Activated T-cell treated with anti-CD3 and anti-CD28 coated beads for 48 hours (primary cell): ENCODE data around the gene PCIF1.
A peak's percentile ranks its signal among the peaks of the same experiment; 100 is the strongest.

Experiments
- DNase-seq: peaks from one replicate; pipeline ENCODE4 v3.0.0-alpha.2; 2020; ENCODE audit warnings: low read depth

The PCIF1 gene

DNA sequence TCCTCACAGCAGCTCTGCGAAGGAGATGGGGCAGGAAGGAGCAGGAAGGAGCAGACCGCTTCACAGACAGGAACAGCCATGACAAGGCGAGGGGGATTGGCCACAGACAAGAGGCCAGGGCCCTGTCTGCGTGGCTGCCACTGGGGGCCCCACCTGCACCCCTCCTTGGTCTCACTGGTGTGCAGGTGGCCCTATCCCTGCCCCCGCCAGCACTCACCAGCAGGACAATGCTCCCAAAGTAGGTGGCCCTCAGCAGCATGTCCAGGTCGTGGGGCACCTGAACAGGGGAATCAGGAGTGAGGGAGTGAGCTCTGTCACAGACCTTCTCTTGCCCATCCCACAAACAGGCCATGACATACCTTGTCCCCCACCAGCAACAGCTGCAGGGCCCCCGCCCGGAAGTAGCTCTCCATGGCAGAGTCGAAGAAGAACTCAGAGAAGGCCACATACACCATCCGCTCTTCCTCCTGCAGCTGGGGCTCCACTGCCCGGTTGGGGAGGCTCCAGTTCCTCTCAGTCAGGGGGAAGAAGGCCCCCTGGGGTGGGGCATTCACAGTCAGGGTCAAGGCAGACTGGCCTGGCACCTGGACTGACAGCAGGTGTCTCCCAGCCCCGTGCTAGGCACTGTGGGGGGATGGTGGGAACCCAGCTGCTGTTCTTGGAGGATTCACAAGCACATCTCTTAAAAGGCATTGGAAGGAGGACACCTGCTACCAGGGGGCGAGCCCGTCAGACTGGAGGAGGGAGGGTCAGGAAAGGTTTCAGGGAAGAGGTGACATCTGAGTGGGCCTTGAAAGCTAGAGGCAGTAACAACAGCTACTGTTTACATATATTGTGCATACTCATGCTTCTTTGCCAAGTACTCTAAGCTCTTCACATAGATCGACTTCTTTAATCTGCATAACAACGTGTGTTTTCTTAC lies 29.6 kb upstream of the PCIF1 start:
- DNase-seq, result no peak

DNA sequence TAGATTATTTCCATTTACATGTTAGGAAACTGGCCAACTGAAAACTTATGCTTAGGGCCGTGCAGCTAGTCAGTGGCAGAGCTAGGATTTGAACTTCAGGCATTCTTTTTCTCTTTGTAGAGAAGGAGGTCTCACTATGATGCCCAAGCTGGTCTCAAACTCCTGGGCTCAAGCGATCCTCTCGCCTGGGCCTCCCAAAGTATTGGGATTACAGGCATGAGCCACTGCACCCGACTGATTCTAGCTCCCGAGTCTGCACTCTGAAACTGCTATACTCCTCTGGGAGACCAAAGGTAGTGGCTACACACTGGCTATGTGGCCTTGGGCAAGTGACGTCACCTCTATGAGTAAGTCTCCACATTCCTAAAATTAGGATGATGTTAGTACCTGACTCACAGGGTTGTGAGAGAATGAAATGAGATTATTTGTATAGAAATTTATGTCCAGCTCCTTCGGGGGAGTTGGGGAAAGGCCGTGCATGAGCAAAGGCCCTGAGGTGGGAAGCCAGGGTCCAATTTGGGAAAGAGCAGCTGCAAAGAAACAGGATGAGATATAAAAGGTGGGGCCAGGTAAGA lies 28.9 kb upstream of the PCIF1 start:
- no peak for DNase-seq

DNA sequence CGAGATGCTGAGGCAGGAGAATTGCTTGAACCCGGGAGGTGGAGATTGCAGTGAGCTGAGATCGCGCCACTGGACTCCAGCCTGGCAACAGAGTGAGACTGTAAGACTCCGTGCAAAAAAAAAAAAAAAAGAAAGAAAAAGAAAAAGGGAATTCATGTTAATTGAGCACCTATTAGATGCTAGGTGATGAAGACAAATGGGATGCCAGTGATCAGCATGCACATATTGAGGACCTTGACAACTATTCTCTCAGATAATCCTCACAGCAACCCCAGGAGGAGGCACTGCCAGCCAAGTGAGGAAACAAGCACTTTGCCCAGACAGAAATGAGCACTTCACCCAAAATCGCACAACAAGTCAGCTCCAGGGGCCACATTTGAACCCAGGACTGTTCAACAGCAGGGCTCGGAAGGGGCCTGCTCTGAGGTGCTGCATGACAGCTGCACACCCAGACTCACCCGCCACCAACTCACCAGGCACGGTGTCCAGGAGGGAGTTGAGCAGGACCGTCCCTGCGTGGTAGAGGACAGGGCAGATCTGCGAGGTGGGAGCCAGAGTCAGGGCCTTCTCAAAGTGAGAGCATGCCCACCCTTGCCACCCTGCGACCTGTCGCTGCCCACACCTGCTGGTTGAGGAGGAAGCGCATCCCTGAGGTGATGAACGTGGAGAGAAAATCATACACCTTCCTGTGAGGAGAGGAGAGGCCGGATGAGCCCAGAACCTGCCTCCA lies 27.1 kb upstream of the PCIF1 start:
- DNase-seq, result no peak

DNA sequence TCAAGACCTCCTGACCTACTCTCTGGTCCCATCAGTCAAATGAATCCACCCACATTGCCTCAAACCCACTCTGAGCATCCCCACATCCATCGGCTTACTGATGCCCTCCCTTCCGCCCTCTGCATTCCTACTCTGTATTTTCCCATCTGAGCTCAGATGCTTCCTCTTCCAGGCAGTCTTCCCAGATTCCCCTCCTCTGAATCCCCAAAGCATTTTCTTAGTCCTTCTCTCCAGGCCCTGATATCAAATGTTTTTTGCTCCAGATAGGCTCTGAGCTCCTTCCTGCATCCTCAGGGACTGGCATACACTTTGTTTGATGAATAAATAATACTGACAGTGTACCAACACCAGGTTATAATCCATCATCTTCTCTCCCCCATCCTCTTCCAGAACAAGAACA lies 26.4 kb upstream of the PCIF1 start:
- no peak for DNase-seq

DNA sequence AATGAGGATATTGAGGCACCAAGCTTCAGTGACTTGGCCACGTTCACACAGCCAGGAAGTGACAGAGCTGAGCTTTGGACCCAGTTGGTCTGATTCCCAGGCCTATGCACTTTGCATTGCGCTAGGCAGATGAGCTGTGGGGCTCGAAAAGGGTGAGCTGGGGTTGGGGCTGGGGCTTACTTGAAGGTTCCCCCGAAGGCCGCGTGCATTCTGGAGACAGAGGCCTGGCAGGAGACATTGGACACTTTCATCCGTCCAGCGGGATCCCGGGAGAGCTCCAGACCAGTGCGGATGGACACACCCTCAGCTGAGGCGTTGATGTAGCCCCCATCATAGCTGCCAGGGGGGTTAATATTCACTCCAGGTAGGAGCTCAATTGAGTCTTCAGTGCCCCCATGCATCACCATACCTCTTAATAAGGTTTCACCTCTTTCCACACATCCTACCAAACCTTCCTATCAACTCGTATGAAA lies 25.1 kb upstream of the PCIF1 start:
- no peak for DNase-seq

DNA sequence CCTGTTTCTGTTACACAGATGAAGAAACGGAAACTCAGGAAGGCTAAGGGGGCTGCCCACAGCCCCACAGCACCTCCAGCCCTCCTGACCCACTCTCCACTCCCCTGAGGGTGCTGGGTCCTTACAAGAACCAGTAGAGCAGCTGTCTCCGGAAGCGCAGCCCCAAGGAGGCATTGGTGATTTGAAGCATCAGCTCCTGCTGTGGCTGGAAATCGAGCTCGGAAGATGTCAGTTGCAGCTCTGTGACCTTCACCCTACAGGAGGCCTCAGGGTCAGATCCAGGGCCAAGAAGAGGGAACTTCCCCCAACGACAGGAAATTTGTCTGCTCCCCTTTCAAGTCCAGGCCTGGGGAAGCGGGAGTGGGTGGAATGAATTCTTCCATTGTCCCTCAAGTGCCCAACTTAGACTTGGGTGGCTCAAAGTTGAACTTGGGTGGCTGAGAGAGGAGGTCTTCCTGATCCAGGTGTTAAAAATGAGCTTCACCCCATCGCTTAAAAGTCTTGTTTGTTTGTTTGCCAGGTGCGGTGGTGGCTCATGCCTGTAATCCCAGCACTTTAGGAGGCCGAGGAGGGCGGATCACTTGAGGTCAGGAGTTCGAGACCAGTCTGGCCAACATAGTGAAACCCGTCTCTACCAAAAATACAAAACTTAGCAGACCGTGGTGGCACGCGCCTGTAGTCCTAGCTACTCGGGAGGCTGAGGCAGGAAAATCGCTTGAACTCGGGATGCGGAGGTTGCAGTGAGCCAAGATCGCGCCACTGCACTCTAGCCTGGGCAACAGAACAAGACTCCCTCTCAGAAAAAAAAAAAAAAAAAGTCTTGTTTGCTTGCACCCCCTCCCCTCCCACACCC lies 24.4 kb upstream of the PCIF1 start:
- no peak for DNase-seq

DNA sequence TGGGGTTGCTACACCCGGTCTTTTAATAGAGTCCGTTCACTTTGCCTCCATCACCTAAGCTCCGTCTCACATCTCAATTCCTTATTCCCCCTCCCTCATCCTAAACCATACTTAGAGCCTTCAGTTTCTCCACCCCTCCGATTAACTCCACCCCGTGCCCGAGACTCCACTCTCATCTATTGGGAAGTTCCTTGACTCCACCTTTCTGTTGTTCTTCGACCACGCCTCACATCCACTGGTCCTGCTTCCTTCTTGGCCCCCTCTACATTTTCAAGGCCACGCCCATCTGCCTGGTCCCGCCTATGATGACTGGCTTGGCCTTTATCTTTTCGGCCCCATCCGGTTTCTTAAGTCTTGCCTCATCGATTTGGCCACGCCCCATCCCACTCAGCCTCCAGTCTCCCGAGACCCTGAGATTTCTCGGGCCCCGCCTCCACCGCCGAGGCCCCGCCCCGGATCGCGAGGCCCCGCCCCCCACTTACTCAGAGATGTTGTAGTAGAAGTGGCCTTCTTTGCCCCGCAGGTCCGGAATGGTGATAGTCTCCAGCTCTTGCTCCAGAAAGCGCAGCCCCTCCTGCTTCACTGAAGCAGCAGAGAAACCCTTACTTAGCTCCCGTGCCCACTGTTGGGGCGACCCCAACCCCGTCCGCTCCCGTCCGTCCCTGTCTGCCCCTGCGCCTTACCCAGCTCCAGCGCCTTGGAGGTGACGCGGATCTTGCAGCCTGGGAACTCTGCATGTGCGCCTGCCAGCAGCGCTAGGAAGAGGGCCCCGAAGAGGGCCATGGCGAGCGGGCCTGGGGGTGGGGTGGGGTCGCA lies 23.6 kb upstream of the PCIF1 start:
- DNase-seq, result peak; percentile 98

DNA sequence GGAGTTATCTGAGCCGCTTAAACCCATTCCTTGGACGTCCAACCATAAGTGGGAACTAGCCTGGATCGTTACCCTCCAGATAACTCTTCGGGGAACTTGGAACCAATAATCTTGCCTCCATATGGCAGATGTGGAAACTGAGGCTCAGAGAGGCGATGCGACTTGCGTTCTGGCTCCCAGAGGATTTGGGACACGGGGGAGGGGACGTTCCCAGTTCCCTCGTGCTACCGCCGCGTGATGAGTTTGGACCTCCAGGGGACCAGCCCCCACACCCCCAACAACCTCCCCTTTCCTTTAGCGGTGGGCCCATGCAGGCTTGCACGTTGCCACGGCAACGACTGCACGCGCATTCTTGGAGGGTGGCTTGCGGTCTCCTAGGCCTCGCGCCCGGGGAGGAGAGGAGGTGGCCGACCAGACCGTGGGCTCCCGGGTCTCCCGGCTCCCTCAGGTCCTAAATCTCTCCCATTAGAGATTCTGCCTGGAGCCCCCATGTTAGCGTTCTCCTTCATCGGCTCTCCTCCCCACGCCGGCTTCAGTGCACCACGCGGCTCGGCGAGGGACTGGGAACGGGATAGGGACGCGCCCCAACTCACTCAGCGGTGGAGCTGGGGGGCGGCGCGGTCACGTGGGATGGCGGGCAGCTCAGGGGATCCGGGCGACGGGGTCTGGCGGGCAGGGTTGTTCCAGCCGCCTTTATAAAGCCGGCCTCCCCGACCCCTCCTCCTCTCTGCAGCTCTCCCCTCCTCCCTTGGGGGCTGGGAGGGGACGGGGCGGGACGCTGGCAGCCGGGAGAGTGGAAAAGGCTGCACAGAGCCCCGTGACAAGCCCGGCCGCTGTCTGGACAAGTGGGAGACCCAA lies 22.8 kb upstream of the PCIF1 start, which contains the start of gene PLTP:
TSS of gene PLTP (minus strand) at position 670 of the 858 bp plus-strand sequence. CDS start 703 bp downstream, outside the sequence.
- DNase-seq, result peak; percentile 25

DNA sequence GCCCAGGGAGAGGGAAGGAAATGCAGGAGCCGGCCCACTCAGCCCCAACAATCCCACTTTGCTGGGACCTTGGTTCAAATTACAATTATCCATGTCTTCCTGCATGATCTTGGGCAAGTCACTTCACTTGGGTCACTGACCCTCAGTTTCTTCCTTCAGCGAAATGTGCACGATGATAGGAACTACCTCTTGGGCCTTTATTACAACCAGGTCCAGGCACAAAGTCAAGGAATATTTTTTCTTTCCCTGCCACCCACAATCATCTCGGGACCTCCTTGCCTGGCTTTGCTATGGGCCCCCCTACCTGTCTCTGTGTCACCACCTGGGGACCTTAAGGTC lies 22.2 kb upstream of the PCIF1 start:
- no peak for DNase-seq

DNA sequence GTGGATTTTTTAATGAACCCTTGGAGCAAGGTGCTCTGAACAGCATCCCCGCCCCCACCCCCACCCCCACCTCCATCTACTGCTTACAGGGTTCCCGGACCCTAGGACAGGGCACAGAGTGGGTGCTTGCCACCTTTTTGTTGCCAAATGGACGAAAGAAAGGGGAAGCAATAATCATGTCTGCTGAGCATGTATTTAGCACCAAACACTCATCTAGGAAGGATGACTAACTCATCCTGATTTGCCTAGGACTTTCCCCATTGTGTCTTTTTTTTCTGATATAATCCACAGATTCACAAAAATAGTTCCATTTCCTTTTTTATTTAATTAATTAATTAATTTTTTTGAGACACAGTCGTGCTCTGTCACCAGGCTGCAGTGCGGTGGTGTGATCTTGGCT lies 21.4 kb upstream of the PCIF1 start:
- no peak for DNase-seq

DNA sequence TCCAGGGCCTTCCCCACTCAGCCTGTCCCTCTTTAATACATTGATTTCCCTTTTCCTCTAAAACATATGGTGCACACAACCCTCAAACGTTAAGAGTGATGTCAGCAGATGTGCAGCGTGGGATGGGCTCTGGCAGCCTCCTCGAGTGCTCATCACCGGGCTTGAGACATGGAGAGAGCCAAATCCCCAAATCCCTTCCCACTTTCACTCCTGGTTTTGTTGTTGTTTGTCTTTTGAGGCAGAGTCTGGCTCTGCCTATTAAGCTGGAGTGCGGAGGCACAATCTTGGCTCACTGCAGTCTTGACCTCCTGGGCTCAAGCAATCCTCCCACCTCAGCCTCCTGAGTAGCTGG lies 16.7 kb upstream of the PCIF1 start:
- no peak for DNase-seq

DNA sequence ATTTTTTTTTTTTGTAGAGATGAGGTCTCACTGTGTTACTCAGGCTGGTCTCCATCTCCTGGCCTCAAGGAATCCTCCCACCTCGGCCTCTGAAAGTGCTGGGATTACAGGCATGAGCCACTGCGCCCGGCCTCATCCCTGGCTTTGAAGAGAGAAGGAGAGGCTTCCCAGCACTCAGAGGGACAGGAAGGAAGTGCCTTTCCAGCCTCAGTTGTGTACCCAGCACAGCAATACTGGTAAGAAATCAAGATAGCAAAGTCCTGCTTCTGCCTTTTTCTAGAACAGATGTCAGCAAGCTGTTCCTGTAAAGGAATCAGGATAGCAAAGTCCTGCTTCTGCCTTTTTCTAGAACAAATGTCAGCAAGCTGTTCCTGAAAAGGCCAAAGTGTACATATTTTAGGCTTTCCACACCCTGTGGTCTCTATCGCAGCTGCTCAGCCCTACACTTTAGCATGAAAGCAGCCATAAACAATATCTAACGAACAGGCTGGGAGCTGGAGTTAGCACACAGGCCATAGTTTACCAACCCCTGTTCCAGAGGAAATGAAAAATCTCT lies 16.2 kb upstream of the PCIF1 start:
- no peak for DNase-seq

DNA sequence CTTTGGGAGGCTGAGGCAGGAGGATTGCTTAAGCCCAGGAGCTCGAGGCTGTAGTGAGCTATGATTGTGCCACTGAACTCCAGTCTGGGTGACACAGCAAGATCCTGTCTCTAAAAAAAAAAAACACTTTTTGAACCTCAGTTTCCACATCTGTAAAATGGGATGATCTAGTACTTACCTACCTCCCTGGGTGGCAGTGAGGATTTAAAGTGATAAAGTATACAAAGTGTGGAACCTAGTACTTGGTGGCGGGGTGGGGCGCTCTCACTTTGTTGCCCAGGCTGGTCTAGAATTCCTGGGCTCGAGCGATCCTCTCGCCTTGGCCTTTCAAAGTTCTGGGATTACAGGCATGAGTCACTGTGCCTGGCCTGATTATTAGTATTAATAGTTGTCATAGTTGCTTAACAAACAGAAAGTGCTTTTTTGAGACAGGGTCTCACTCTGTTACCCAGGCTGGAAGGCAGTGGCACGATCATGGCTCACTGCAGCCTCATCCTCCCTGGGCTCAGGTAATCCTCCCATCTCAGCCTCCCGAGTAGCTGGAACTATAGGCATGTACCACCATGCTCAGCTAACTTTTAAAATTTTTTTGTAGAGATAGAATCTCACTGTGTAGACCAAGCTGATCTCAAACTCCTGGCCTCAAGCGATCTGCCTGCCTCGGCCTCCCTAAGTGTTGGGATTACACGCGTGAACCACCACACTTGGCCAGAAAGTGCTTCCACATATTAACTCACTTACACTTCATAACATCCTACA lies 15.5 kb upstream of the PCIF1 start:
- DNase-seq, result no peak

DNA sequence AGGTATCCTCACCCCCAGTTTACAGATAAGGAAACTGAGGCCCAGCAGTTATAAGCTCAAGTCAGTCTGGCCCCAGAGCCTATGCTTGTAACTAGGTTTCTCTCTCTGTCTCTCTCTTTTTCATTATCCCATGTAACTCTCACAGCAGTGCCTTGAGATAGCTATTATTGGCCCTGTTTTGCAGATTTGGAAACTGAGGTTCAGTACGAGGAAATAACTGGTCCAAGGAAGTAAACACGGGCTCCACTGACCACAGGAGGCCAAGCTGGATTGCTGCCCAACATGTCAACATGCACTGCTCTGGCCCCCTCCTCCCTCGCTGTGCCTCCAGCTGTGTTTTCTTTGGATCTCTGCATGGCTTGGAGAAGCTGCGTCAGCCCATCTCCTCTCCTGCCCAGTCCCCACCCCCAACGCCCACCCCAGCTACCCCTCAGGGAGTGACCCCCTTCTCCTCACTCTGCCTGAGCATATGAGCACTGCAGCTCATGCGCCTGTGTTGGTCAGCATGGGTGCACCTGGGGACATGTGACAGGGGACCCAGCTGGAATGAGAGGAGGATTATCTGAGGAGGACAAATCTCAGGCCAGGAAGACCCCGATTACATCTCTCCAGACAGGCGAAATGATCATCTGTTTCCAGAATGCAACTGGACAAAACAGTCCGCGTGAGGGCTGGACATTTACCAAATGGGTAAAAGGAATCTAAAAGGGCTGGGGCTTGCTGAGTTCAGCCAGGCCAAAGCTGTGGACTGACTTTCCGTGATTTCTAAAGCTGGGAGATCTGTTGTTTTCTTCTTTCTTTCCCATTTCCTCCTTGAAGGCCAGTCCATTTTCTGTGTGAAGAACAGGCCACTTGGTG lies 14.7 kb upstream of the PCIF1 start:
- DNase-seq, result no peak

DNA sequence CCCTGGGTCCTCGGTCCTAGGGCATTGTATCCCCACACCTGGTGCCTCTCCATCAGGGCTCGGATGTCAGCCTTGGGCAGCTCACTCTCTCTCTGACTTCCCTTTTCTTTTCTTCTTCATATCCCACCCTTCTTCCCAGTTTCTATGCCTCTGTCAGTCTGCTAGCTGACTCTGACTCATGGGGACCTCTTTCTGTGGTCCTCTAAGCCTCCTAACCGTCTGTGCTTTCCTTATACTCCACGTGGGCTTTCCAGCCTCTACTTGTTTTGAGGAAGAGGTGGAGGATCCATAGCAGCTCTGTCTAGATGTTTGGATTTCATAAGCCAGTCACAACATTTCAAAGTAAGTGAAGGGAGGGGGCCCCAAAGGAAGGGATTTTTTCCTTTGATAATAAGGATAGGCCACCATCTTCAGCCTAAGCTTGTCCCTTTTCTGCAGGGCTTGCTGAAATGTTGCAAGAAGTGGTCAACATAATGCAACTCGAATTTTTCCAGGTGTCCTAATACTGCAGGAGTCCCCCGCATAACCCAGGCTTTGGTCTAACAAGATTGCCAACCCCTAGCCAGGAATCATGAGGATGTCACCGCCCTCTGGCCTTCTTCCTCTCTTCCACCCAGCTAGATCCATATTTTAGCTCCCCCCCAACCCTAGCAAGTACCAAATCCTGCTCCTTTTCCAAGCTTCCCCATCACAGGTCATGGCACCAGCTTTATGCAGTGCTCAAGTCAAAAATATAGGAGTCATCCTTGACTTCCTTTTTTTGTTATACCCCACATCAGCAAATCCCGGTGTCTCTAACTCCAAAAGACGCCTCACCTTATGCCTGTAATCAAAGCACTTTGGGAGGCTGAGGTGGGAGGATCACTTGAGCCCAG lies 13.8 kb upstream of the PCIF1 start:
- no peak for DNase-seq

DNA sequence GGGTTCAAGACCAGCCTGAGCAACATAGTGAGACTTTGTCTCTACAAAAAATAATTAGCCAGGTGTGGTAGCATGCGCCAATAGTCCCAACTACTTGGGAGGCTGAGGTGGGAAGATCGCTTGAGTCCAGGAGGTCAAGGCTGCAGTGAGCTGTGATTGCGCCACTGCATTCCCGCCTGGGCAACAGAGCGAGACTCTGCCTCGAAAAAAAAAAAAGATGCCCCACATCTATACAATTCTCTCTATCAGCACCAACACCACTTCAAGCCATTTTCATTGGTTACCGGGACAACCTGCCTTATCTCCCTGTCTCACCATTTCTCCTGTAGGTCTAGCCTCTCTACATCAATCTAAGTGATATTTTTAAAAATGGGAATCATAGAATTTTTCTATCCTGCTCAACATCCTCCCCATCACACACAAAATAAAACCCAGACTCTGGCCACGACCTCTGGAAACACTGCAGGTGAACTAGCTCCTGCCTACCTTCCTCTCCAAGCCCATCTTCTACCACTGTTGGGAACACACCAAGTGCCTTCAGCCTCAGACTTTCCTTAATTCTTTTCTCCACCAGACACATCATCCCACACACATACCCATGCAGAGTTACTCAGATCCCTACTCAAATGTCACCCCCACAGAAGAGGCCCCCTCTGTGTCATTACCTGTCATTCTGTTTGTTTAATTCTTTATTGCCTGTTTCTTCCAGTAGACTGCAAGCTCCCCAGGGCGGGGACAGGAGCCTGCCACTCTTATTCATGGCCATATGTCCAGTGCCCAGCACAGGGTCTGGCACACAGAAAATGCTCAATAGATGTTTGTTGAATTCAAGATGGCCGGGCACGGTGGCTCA lies 12.9 kb upstream of the PCIF1 start:
- no peak for DNase-seq
